Measurements from ENCODE around the gene CTSS.
A peak's percentile ranks its signal among the peaks of the same experiment; 100 is the strongest.
"Not testable (repeated sequence)": the region's sequence is repeated elsewhere in the genome, so short reads cannot be mapped to it uniquely, and the experiment has no call there.

Gene CTSS

GRCh38 chr1:150765296-150765976, at the start of gene CTSS:
TSS of gene CTSS (minus strand) at chr1:150765778. CDS start at chr1:150764763, 1,015 bp downstream.
- DNase-seq = no peak

DNA sequence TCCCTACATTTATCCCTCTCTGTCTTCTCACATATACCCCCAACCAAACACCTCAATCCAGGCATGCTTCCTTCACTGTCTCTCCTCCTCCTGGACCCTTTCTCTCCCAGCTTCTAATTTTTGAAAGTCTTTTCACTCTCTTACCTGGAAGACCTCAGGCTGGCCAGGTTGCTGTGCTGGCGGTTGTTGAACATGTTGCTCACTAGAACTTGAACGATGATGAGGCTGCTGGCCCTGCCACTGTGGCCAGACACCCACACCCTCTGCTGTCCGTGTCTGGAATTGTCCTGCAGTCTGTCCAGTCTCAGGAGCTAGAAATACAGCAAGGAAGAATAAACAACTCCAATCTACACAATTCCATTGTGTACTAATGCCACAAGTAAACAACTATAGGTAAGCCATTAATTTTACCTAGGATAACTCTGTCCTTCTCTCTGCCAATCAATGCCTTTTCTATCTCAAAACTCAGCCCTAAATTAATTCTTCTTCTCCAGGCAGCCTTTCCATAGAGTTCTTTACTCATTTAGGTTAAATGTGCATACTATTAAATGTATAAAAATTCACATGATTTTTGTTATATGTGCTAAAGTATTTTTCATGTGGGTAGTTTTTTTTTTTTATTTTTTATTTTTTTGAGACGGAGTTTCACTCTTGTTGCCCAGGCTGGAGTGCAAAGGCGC, 47.6 kb upstream of the CTSS start:
- peak; percentile 32 for DNase-seq

DNA sequence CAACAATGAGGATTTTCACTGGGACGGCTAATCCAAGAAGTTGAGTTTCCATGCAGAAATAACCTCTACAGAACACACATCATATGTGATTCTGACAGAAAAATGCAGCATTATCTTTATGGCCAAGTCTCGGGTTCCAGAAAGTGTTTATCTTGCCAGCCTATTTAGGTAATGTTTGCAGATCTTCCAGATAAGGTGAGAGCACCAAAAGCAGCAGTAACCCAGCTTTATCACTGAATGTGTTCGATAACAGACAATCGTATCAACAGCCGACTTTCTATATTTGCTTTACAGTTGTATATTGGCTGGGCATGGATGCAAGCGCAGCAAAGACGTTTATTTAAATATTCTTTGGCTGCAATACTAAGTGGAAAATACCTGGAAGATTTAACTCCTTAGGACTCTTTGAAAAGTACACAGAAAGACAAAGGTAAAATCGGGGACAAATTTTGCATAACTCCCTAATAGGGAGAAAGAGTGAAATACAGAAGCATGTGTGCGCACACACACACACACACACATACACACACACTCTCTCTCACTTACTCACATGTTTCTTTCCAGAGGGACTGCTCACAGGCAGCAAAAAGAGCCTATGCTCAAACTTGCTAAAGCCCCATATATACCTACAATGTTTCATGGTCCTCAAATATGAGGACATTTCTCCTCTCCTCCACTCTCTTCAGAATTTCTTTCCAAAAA, 45.5 kb upstream of the CTSS start:
- no peak for DNase-seq

DNA sequence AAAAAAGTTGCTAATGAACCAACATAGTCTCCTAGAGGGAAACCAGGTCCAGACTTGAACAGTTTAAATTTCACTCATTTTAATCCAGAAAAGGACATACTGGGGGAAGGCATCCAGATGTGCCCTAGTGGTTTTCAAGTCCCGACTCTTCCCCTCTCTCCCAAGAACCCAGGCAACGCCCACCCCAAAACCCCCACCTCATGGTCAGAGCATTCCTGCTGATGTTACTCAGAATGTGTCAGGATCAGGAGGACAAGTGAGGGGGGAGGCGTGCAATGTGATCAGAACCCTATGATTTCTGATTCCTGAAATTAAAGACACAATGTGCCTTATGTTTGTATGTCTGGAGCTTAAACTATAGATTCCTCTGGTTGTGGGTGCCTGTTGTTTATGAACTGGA, 44.1 kb upstream of the CTSS start:
- DNase-seq = no peak

DNA sequence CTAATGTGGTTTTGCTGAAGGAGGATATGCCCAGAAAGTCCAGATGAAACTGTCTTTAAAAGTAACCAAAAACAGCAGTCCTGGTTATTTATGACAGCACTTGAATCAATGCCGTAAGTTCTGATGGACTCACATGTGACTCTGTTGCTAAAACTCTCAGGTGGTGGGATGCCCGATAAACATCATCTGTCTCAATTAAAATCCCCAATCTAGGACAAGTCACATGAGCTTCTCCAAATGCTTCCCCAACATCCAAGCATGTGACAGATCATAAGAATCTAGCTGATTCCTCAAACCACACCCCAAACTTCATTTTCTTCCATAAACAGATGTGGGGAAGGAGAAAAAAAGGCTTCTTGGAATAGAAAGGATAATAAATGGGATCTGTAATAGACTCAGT, 43.3 kb upstream of the CTSS start:
- no peak for DNase-seq

DNA sequence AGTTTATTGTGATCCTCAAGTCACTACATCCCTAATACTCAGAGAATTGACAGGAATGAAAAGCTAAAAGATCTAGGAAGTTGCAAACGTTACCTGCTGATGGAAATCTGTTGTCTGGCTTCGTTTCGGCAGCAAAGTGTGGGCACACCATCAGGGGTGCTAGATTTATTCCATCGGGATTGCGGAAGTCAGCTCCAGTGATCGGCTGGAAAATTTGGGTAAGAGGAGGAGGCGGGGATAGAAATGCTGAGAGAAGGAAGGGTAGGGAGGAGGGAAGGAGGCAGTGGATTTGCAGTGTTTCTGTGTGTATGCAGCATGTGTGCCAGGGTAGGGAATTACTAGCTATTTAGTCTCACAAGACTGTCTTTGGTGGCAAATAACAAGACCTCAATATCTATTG, 42.5 kb upstream of the CTSS start, which contains the start of gene CTSK:
Gene CTSK, minus strand, starts transcription at position 140 of the 400 bp plus-strand sequence. CDS start 1,455 bp downstream, outside the sequence.
- DNase-seq = no peak

- DNase-seq = no peak
Measured at GRCh38 chr1:150807249-150808023, 41.9 kb upstream of the CTSS start.

- no peak for DNase-seq
Measured at GRCh38 chr1:150805899-150806298, 40.3 kb upstream of the CTSS start.

DNA sequence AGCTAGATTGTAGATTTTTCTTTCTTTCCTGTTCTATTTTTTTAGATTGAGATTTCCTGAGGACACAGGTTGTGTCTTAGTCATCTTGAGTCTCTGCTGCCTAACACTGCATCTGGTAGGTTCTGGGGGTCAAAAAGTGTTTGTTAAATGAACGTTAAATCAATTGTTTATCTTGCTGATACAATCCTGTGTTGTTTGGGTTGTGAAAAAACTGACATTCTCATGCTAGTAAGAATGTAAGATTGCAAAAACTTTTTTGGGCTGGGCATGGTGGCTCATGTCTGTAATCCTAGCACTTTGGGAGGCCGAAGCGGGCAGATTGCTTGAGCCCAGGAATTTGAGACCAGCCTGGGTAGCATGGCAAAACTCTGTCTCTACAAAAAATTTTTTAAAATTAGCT, 39.1 kb upstream of the CTSS start:
- DNase-seq = no peak

GRCh38 chr1:150799089-150799488, 33.5 kb upstream of the CTSS start:
- no peak for DNase-seq

- DNase-seq = no peak
Measured at GRCh38 chr1:150798525-150798924, 32.9 kb upstream of the CTSS start.

GRCh38 chr1:150796374-150796773, 30.8 kb upstream of the CTSS start:
- DNase-seq = no peak

GRCh38 chr1:150793778-150794177, 28.2 kb upstream of the CTSS start:
- DNase-seq = not testable (repeated sequence)

- no peak for DNase-seq
Measured at GRCh38 chr1:150793221-150793620, 27.6 kb upstream of the CTSS start.

GRCh38 chr1:150791585-150791984, 26.0 kb upstream of the CTSS start:
- DNase-seq = no peak

- DNase-seq = no peak
Measured at GRCh38 chr1:150789396-150789795, 23.8 kb upstream of the CTSS start.

GRCh38 chr1:150788946-150789345, 23.4 kb upstream of the CTSS start:
- DNase-seq = no peak

- no peak for DNase-seq
Measured at GRCh38 chr1:150787455-150787854, 21.9 kb upstream of the CTSS start.

GRCh38 chr1:150780510-150780909, 14.9 kb upstream of the CTSS start:
- no peak for DNase-seq

- no peak for DNase-seq
Measured at GRCh38 chr1:150778409-150778808, 12.8 kb upstream of the CTSS start.

DNA sequence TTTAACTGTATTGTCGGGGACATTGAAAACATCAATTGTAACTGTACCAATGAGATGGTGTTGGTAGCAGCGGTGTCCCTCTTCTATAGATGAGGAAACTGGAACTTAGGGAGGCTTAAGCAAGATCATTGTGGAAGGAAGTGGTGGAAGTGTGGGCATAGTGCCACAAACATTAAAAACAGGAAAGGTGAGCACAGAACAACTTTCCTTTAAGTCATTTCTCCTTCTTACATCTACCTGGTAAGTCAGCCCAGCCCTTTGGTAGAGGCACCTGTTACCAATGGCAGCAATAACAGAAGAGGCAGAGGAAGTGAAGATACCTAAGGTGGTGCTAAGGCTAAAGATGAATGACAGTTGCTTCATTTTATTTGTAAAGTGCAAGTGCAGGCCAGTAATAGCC, 12.0 kb upstream of the CTSS start:
- no peak for DNase-seq

GRCh38 chr1:150775931-150776505, 10.4 kb upstream of the CTSS start:
- not testable (repeated sequence) for DNase-seq

DNA sequence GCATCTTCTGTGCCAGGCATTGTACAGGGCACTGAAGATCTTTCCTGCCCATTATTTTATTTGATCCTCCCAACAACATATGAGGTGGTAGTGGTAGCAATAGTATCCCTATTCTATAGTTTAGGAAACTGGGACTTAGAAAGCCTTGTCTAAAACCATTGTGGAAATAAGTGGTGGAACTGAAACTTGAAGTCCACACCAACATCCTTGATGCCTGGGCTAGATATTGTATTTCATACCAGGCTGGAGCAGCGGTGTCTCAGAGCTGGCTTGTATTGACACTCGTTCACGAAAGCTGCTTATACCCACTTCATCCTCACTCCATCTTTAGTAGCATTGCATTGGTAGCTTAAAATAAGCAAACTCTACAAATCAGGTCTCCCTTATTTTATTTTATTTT, 9.7 kb upstream of the CTSS start:
- no peak for DNase-seq
